ENCODE measurements around the gene TGFB1.

GRCh38 chr19:41299046-41299754 lies 54.5 kb downstream of the TGFB1 start:
- no peak for TF ChIP-seq CTCF (conservative IDR thresholded peaks at IDR 0.05; ENCODE audit: low read depth, low read length)
- no peak for TF ChIP-seq EZH2 (IDR thresholded peaks at IDR 0.05; ENCODE audit: borderline replicate concordance, low read depth, low read length, poor library complexity, severe bottlenecking)
